NB4 (cell line): ENCODE data around the gene IRF2BP1.
"Not testable (repeated sequence)": the region's sequence is repeated elsewhere in the genome, so short reads cannot be mapped to it uniquely, and the experiment has no call there.

Experiments
- CTCF ChIP-seq: IDR thresholded peaks from one replicate; pipeline ENCODE4 v1.5.1; 2012; ENCODE audit warnings: low read depth, low read length
- MYC ChIP-seq: IDR thresholded peaks from 2 replicates; pipeline ENCODE4 v1.6.1; 2011; ENCODE audit warnings: low read depth, low read length
- POLR2A ChIP-seq: IDR thresholded peaks from 2 replicates; pipeline ENCODE4 v1.6.1; 2011; ENCODE audit warnings: mild to moderate bottlenecking; ENCODE audit not compliant: insufficient read length; ENCODE audit errors: extremely low read depth
- TF ChIP-seq, protein P1 (sequence below): IDR thresholded peaks from 2 replicates; pipeline ENCODE4 v1.6.1; 2011; ENCODE audit warnings: low read depth, low read length

DNA sequence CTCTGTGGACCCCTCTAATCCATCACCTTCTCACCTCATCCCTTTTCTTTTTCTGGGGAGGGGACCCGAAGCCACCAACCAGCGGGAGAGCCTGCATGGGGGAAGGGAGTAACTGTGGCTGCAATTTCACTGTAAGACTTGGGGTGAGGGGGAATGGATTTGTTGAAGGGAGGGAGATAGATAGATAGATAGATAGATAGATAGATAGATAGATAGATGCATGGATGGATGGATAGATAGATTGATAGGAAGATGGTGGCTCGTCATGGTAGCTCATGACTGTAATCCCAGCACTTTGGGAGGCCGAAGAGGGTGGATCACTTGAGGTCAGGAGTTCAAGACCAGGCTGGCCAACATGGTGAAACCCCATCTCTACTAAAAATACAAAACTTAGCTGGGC, 18.7 kb downstream of the IRF2BP1 start:
- TF ChIP-seq CTCF, POLR2A, MYC: not testable (repeated sequence)
- TF ChIP-seq, protein P1, sequence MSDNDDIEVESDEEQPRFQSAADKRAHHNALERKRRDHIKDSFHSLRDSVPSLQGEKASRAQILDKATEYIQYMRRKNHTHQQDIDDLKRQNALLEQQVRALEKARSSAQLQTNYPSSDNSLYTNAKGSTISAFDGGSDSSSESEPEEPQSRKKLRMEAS: not testable (repeated sequence)
